ENCODE data around the gene CUX1.

The CUX1 gene

GRCh38 chr7:101782476-101782875, 35.0 kb upstream of the CUX1 start:
- ATAC-seq, result no peak
- TF ChIP-seq TSHZ2 (CRISPR knock-in tag; IDR thresholded peaks at IDR 0.05), result no peak
- no peak for TF ChIP-seq ZNF565 (CRISPR knock-in tag; conservative IDR thresholded peaks at IDR 0.05; ENCODE audit: low read depth)
- TF ChIP-seq BACH2 (CRISPR knock-in tag; IDR thresholded peaks at IDR 0.05; ENCODE audit: borderline replicate concordance), result no peak
- TF ChIP-seq ZNF70 (CRISPR knock-in tag; IDR thresholded peaks at IDR 0.05), result no peak
- no peak for TF ChIP-seq ZFP30 (CRISPR knock-in tag; IDR thresholded peaks at IDR 0.05)
- TF ChIP-seq CSDC2 (CRISPR knock-in tag; IDR thresholded peaks at IDR 0.05), result no peak
- TF ChIP-seq ESRRG (CRISPR knock-in tag; IDR thresholded peaks at IDR 0.05), result no peak
- no peak for TF ChIP-seq ISL1 (CRISPR knock-in tag; IDR thresholded peaks at IDR 0.05)
- no peak for TF ChIP-seq PPARA (CRISPR knock-in tag; IDR thresholded peaks at IDR 0.05; ENCODE audit: borderline replicate concordance)
- TF ChIP-seq CREB5 (CRISPR knock-in tag; IDR thresholded peaks at IDR 0.05; ENCODE audit: low read depth), result no peak
- TF ChIP-seq ZNF8 (CRISPR knock-in tag; IDR thresholded peaks at IDR 0.05), result no peak
- TF ChIP-seq, protein P1, sequence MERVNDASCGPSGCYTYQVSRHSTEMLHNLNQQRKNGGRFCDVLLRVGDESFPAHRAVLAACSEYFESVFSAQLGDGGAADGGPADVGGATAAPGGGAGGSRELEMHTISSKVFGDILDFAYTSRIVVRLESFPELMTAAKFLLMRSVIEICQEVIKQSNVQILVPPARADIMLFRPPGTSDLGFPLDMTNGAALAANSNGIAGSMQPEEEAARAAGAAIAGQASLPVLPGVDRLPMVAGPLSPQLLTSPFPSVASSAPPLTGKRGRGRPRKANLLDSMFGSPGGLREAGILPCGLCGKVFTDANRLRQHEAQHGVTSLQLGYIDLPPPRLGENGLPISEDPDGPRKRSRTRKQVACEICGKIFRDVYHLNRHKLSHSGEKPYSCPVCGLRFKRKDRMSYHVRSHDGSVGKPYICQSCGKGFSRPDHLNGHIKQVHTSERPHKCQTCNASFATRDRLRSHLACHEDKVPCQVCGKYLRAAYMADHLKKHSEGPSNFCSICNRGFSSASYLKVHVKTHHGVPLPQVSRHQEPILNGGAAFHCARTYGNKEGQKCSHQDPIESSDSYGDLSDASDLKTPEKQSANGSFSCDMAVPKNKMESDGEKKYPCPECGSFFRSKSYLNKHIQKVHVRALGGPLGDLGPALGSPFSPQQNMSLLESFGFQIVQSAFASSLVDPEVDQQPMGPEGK (CRISPR knock-in tag; IDR thresholded peaks at IDR 0.05; ENCODE audit: borderline replicate concordance), result no peak
- TF ChIP-seq TCF4 (CRISPR knock-in tag; IDR thresholded peaks at IDR 0.05; ENCODE audit: borderline replicate concordance), result no peak
- TF ChIP-seq GLIS3 (CRISPR knock-in tag; IDR thresholded peaks at IDR 0.05), result no peak
- TF ChIP-seq OSR1 (CRISPR knock-in tag; IDR thresholded peaks at IDR 0.05), result no peak
- TF ChIP-seq, protein P2, sequence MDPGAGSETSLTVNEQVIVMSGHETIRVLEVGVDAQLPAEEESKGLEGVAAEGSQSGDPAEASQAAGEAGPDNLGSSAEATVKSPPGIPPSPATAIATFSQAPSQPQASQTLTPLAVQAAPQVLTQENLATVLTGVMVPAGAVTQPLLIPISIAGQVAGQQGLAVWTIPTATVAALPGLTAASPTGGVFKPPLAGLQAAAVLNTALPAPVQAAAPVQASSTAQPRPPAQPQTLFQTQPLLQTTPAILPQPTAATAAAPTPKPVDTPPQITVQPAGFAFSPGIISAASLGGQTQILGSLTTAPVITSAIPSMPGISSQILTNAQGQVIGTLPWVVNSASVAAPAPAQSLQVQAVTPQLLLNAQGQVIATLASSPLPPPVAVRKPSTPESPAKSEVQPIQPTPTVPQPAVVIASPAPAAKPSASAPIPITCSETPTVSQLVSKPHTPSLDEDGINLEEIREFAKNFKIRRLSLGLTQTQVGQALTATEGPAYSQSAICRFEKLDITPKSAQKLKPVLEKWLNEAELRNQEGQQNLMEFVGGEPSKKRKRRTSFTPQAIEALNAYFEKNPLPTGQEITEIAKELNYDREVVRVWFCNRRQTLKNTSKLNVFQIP (CRISPR knock-in tag; IDR thresholded peaks at IDR 0.05; ENCODE audit: borderline replicate concordance, low read depth), result no peak
- no peak for TF ChIP-seq ZFP3 (CRISPR knock-in tag; IDR thresholded peaks at IDR 0.05)
- TF ChIP-seq, protein P3, sequence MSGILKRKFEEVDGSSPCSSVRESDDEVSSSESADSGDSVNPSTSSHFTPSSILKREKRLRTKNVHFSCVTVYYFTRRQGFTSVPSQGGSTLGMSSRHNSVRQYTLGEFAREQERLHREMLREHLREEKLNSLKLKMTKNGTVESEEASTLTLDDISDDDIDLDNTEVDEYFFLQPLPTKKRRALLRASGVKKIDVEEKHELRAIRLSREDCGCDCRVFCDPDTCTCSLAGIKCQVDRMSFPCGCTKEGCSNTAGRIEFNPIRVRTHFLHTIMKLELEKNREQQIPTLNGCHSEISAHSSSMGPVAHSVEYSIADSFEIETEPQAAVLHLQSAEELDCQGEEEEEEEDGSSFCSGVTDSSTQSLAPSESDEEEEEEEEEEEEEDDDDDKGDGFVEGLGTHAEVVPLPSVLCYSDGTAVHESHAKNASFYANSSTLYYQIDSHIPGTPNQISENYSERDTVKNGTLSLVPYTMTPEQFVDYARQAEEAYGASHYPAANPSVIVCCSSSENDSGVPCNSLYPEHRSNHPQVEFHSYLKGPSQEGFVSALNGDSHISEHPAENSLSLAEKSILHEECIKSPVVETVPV (CRISPR knock-in tag; IDR thresholded peaks at IDR 0.05), result no peak
- no peak for TF ChIP-seq RARB (CRISPR knock-in tag; IDR thresholded peaks at IDR 0.05)

GRCh38 chr7:101782896-101783295, 34.5 kb upstream of the CUX1 start:
- no peak for ATAC-seq

More at GRCh38 chr7:101782896-101783295, 34.5 kb upstream of the CUX1 start:
- TF ChIP-seq ZNF565 (CRISPR knock-in tag; conservative IDR thresholded peaks at IDR 0.05; ENCODE audit: low read depth) (no peak), GLIS3 (CRISPR knock-in tag; IDR thresholded peaks at IDR 0.05) (no peak)
- TF ChIP-seq, protein P3 (CRISPR knock-in tag; IDR thresholded peaks at IDR 0.05), result no peak

Measured in SK-N-SH treated with all-trans-retinoic acid at 6 μM for 48 hours (cell line).